OCI-LY3 (cell line): ENCODE measurements around the gene KDM7A.
"Not testable (repeated sequence)": the region's sequence is repeated elsewhere in the genome, so short reads cannot be mapped to it uniquely, and the experiment has no call there.

Experiments used
- H2AFZ ChIP-seq: fragments of 200-600, 300-600 bp; shearing (Covaris generic); 2 replicates; pipeline ENCODE4 v1.6.0; 2014; ENCODE audit warnings: antibody characterized with exemption, low read depth, low read length
- H3K27ac ChIP-seq: fragments of 200-600, 300-600 bp; sonication (generic); 2 replicates; pipeline ENCODE4 v1.5.1; 2014; ENCODE audit warnings: mild to moderate bottlenecking, low read length, moderate library complexity, mixed read lengths
- H3K27me3 ChIP-seq: fragments of 200-600, 300-600 bp; sonication (generic); 2 replicates; pipeline ENCODE4 v1.6.1; 2014; ENCODE audit warnings: low read depth, low read length, mixed read lengths
- H3K36me3 ChIP-seq: fragments of 200-600, 300-600 bp; sonication (generic); replicated peaks from 2 replicates; pipeline ENCODE3; 2014; ENCODE audit warnings: low read depth, low read length, mixed read lengths
- H3K4me1 ChIP-seq: fragments of 300-600, 200-600 bp; sonication (generic); 2 replicates; pipeline ENCODE4 v1.6.1; 2014; ENCODE audit warnings: low read length, mixed read lengths
- H3K4me2 ChIP-seq: fragments of 200-600, 300-600 bp; sonication (generic); 2 replicates; pipeline ENCODE4 v1.6.1; 2014; ENCODE audit warnings: low read length, mixed read lengths
- H3K4me3 ChIP-seq: fragments of 300-600, 200-600 bp; sonication (generic); 2 replicates; pipeline ENCODE4 v1.5.1; 2014; ENCODE audit warnings: antibody characterized with exemption, mild to moderate bottlenecking, low read length, moderate library complexity
- H3K79me2 ChIP-seq: fragments of 300-600, 200-600 bp; shearing (Covaris generic); 2 replicates; pipeline ENCODE4 v1.6.1; 2014; ENCODE audit warnings: mild to moderate bottlenecking, low read length, mixed read lengths
- H3K9ac ChIP-seq: fragments of 300-600, 200-600 bp; shearing (Covaris generic); 2 replicates; pipeline ENCODE4 v1.6.0; 2014; ENCODE audit warnings: mild to moderate bottlenecking, low read length, moderate library complexity
- H3K9me3 ChIP-seq: fragments of 200-600, 300-600 bp; shearing (Covaris generic); 2 replicates; pipeline ENCODE4 v1.6.1; 2014; ENCODE audit warnings: low read length, mixed read lengths; ENCODE audit not compliant: insufficient read depth
- H4K20me1 ChIP-seq: fragments of 200-600, 300-600 bp; sonication (generic); 2 replicates; pipeline ENCODE4 v1.6.1; 2016; ENCODE audit warnings: low read length, mixed read lengths; ENCODE audit not compliant: insufficient read depth
- EZH2phosphoT487 ChIP-seq: fragments of 200-600 bp; shearing (Covaris generic); IDR thresholded peaks from 2 replicates; pipeline ENCODE4 v1.6.1; 2018; ENCODE audit warnings: antibody characterized with exemption, mixed run types, low read depth
- TF ChIP-seq, protein P1 (sequence below): fragments of 200-600, 300-600 bp; sonication (generic); IDR thresholded peaks from 2 replicates; pipeline ENCODE4 v1.5.1; 2014; ENCODE audit warnings: antibody characterized with exemption, low read length, low read depth

KDM7A gene

GRCh38 chr7:140174217-140174616 lies 2.6 kb downstream of the KDM7A start:
- no peak overlapping the region for H3K4me3 ChIP-seq
- H3K4me2 ChIP-seq, result no peak overlapping the region
- H3K9ac ChIP-seq, result no peak overlapping the region
- no peak overlapping the region for H3K27ac ChIP-seq
- no peaks in the 10 kb centered on the region for H4K20me1 ChIP-seq
- TF ChIP-seq EZH2phosphoT487, result no peak
- TF ChIP-seq, protein P1, sequence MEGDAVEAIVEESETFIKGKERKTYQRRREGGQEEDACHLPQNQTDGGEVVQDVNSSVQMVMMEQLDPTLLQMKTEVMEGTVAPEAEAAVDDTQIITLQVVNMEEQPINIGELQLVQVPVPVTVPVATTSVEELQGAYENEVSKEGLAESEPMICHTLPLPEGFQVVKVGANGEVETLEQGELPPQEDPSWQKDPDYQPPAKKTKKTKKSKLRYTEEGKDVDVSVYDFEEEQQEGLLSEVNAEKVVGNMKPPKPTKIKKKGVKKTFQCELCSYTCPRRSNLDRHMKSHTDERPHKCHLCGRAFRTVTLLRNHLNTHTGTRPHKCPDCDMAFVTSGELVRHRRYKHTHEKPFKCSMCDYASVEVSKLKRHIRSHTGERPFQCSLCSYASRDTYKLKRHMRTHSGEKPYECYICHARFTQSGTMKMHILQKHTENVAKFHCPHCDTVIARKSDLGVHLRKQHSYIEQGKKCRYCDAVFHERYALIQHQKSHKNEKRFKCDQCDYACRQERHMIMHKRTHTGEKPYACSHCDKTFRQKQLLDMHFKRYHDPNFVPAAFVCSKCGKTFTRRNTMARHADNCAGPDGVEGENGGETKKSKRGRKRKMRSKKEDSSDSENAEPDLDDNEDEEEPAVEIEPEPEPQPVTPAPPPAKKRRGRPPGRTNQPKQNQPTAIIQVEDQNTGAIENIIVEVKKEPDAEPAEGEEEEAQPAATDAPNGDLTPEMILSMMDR, result no peak
- H3K36me3 ChIP-seq, result no peaks in the 10 kb centered on the region
- H2AFZ ChIP-seq, result no peak overlapping the region
- no peaks in the 10 kb centered on the region for H3K79me2 ChIP-seq
- H3K27me3 ChIP-seq, result peaks cover 47% of the 10 kb centered on the region
- H3K4me1 ChIP-seq, result no peaks in the 10 kb centered on the region
- H3K9me3 ChIP-seq, result peaks cover 3% of the 10 kb centered on the region; the same call in 1 of the 2 replicates

DNA sequence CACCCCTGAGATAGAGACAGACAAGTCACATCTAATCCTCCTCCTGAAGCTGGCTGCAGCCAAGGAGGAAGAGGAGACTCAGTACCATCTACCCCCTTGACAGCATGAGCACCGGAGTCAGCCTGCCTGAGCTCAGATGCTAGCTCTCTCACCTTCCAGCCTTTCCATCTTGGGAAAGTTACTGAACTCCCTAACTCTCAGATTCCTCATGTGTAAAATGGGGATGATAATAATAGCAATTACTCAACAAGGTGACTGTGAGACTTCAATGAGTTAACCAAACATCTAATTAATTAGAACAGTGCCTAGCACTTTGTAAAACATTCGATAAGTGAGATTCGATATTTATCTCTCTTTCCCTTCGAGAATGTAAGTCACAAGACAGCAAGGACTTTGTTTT lies 6.4 kb downstream of the KDM7A start:
- H3K4me3 ChIP-seq, result no peak overlapping the region
- H3K36me3 ChIP-seq, result no peaks in the 10 kb centered on the region
- no peaks in the 10 kb centered on the region for H3K4me1 ChIP-seq
- H4K20me1 ChIP-seq, result no peaks in the 10 kb centered on the region
- H2AFZ ChIP-seq, result no peak overlapping the region
- no peak for TF ChIP-seq EZH2phosphoT487
- TF ChIP-seq, protein P1, result no peak
- peaks cover 50% of the 10 kb centered on the region for H3K27me3 ChIP-seq
- H3K27ac ChIP-seq, result no peak overlapping the region
- H3K4me2 ChIP-seq, result no peak overlapping the region
- H3K9me3 ChIP-seq, result no peaks in the 10 kb centered on the region
- no peak overlapping the region for H3K9ac ChIP-seq
- no peaks in the 10 kb centered on the region for H3K79me2 ChIP-seq

GRCh38 chr7:140168816-140169215 lies 8.0 kb downstream of the KDM7A start:
- peaks cover 63% of the 10 kb centered on the region for H3K27me3 ChIP-seq
- no peak overlapping the region for H2AFZ ChIP-seq
- no peaks in the 10 kb centered on the region for H3K4me1 ChIP-seq
- H3K36me3 ChIP-seq, result no peaks in the 10 kb centered on the region
- H3K9me3 ChIP-seq, result no peaks in the 10 kb centered on the region
- H3K4me2 ChIP-seq, result no peak overlapping the region
- no peak overlapping the region for H3K4me3 ChIP-seq
- no peak overlapping the region for H3K27ac ChIP-seq
- no peaks in the 10 kb centered on the region for H3K79me2 ChIP-seq
- no peak overlapping the region for H3K9ac ChIP-seq
- H4K20me1 ChIP-seq, result no peaks in the 10 kb centered on the region
- TF ChIP-seq, protein P1, result no peak
- no peak for TF ChIP-seq EZH2phosphoT487

- Histone ChIP-seq H3K4me2 (no peak overlapping the region), H3K4me3 (no peak overlapping the region), H2AFZ (no peak overlapping the region), H3K9ac (no peak overlapping the region), H3K9me3 (no peaks in the 10 kb centered on the region), H3K36me3 (no peaks in the 10 kb centered on the region), H3K27ac (no peak overlapping the region), H3K79me2 (no peaks in the 10 kb centered on the region), H3K27me3 (peaks cover 58% of the 10 kb centered on the region), H3K4me1 (no peaks in the 10 kb centered on the region), H4K20me1 (no peaks in the 10 kb centered on the region; the same call in 1 of the 2 replicates)
- TF ChIP-seq, protein P1, result no peak
- no peak for TF ChIP-seq EZH2phosphoT487
Observed at GRCh38 chr7:140165422-140165821, 11.4 kb downstream of the KDM7A start.

- H2AFZ ChIP-seq, H3K4me3 ChIP-seq, H3K79me2 ChIP-seq, H3K27ac ChIP-seq, H4K20me1 ChIP-seq, H3K4me1 ChIP-seq, H3K9ac ChIP-seq, H3K9me3 ChIP-seq, H3K36me3 ChIP-seq, H3K4me2 ChIP-seq: not testable (repeated sequence)
- H3K27me3 ChIP-seq, result peaks cover 55% of the 10 kb centered on the region
Observed at GRCh38 chr7:140162081-140162480, 14.7 kb downstream of the KDM7A start.
